Central memory CD8-positive, alpha-beta T cell (primary cell): ENCODE measurements around the gene PNMA5.
"Not testable (repeated sequence)": the region's sequence is repeated elsewhere in the genome, so short reads cannot be mapped to it uniquely, and the experiment has no call there.

Source experiments
- ATAC-seq: fragments of 150-1000 bp; cut with Tn5 transposase; replicated peaks from 2 replicates; pipeline ENCODE4 v1.10.0; 2022; ENCODE audit warnings: mild to moderate bottlenecking, moderate FRiP score, moderate number of reproducible peaks; ENCODE audit not compliant: poor library complexity, severe bottlenecking; ENCODE audit errors: extremely low read depth
- DNase-seq, 2 donors: peaks; one replicate each; pipeline ENCODE4 v3.0.0; 2021; ENCODE audit warnings: low spot score in 2 of 2
- H3K27ac Mint-ChIP-seq: one replicate; pipeline ENCODE4 v1.8.0; 2022; ENCODE audit warnings: low read depth, mild to moderate bottlenecking, moderate library complexity, mixed read lengths
- H3K27me3 Mint-ChIP-seq: one replicate; pipeline ENCODE4 v1.8.0; 2022; ENCODE audit warnings: mixed read lengths
- H3K36me3 Mint-ChIP-seq: one replicate; pipeline ENCODE4 v1.8.0; 2022; ENCODE audit warnings: mild to moderate bottlenecking, moderate library complexity, mixed read lengths; ENCODE audit not compliant: insufficient read depth
- H3K4me1 Mint-ChIP-seq: one replicate; pipeline ENCODE4 v1.8.0; 2022; ENCODE audit warnings: mixed read lengths
- H3K4me3 Mint-ChIP-seq: one replicate; pipeline ENCODE4 v1.8.0; 2022; ENCODE audit warnings: mild to moderate bottlenecking, moderate library complexity, mixed read lengths
- H3K9me3 Mint-ChIP-seq: one replicate; pipeline ENCODE4 v1.8.0; 2022; ENCODE audit warnings: mixed read lengths

The PNMA5 gene

GRCh38 chrX:152992115-152992514, 1.8 kb downstream of the PNMA5 start:
- DNase-seq, result no peak
- no peak for ATAC-seq
- Mint-ChIP-seq H3K27me3 (no peaks in the 10 kb centered on the region), H3K4me3 (no peak overlapping the region), H3K36me3 (no peaks in the 10 kb centered on the region), H3K9me3 (no peaks in the 10 kb centered on the region), H3K27ac (no peak overlapping the region), H3K4me1 (peaks cover 3% of the 10 kb centered on the region)

DNA sequence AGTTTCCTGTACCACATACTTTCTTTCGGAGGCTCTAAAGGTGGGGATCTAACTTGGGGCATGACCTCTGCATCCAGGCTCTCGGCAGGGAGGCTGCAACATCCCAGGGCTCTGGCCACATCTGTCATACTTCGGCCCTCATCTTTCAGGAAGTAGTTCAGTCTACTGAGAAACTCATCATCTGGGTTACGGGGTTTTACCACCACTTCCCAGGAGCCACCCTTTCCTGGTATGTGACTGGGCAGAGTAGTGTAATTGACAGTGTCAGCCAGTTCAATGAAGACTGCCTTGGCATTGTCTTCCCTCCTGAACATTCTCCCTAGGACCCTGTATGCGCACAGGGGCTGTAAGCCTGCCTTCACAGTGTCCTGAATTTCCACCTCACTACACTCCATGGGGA, 2.8 kb downstream of the PNMA5 start:
- Mint-ChIP-seq H3K4me1 (no peaks in the 10 kb centered on the region), H3K27me3 (no peaks in the 10 kb centered on the region), H3K27ac (no peak overlapping the region), H3K4me3 (peak overlapping the region; percentile 38), H3K9me3 (no peaks in the 10 kb centered on the region), H3K36me3 (no peaks in the 10 kb centered on the region)
- DNase-seq, result no peak
- ATAC-seq, result no peak

- Mint-ChIP-seq H3K9me3 (no peaks in the 10 kb centered on the region), H3K4me3 (no peak overlapping the region), H3K36me3 (no peaks in the 10 kb centered on the region), H3K27me3 (no peaks in the 10 kb centered on the region), H3K4me1 (no peaks in the 10 kb centered on the region), H3K27ac (no peak overlapping the region)
- DNase-seq (no peak), ATAC-seq (no peak)
Observed at GRCh38 chrX:152989292-152989658, 4.6 kb downstream of the PNMA5 start.

- H3K4me1 Mint-ChIP-seq, result no peaks in the 10 kb centered on the region
- no peaks in the 10 kb centered on the region for H3K27me3 Mint-ChIP-seq
- H3K27ac Mint-ChIP-seq, result no peak overlapping the region
- H3K36me3 Mint-ChIP-seq, result no peaks in the 10 kb centered on the region
- H3K4me3 Mint-ChIP-seq, result no peak overlapping the region
- DNase-seq (no peak), ATAC-seq (no peak)
- H3K9me3 Mint-ChIP-seq, result no peaks in the 10 kb centered on the region
Observed at GRCh38 chrX:152988536-152989291, 5.2 kb downstream of the PNMA5 start.

DNA sequence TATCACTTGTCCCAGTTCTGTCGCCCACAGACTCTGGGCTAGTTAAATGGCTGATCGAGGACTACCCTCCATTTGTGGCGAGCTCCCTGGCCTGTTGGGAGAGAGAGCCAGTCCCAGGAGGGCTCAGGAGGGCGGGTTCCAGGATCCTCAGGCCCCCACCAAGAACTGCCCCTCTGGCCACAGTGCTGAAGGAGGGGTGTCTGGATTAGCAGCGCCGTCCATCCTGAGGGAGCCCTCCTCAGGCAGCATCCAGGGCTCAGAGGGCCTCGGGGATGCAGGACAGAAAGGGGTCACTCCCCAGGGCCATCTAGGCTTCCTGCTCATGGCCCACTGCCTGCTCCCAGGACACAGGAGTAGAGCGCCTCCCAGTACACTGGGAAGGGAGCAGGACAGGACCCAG, 6.1 kb downstream of the PNMA5 start:
- H3K27ac Mint-ChIP-seq, result no peak overlapping the region
- no peaks in the 10 kb centered on the region for H3K27me3 Mint-ChIP-seq
- no peaks in the 10 kb centered on the region for H3K36me3 Mint-ChIP-seq
- H3K4me1 Mint-ChIP-seq, result no peaks in the 10 kb centered on the region
- DNase-seq, result no peak
- no peak for ATAC-seq
- no peak overlapping the region for H3K4me3 Mint-ChIP-seq
- H3K9me3 Mint-ChIP-seq, result no peaks in the 10 kb centered on the region

- not testable (repeated sequence) for H3K36me3 Mint-ChIP-seq, H3K4me3 Mint-ChIP-seq, ATAC-seq
Observed at GRCh38 chrX:152987156-152987555, 6.8 kb downstream of the PNMA5 start.

GRCh38 chrX:152985383-152985782, 8.5 kb downstream of the PNMA5 start:
- DNase-seq, H3K4me3 Mint-ChIP-seq, H3K9me3 Mint-ChIP-seq, H3K27ac Mint-ChIP-seq, H3K4me1 Mint-ChIP-seq, H3K27me3 Mint-ChIP-seq, H3K36me3 Mint-ChIP-seq, ATAC-seq: not testable (repeated sequence)

More at GRCh38 chrX:152987156-152987555, 6.8 kb downstream of the PNMA5 start:
- H3K27ac Mint-ChIP-seq, H3K9me3 Mint-ChIP-seq, H3K27me3 Mint-ChIP-seq, DNase-seq, H3K4me1 Mint-ChIP-seq: not testable (repeated sequence)

DNA sequence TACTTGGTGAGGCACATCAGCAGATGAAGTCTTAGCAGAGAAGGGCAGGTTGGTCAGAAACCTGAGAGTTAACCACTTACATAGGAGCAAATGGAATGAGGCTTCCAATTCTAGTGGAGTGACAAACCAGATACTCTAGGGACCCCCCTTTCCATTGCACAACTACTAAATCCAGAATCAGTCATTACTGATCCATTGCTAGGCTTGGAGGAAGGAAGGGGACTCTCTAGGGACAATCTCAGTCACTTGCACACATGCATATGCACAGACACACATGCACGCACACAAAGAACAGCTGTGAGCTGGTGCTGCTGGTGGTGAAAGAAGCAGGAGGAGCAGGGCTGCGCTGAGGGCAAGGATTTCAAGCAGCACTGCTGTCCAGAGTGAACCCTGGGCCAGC, 25.7 kb downstream of the PNMA5 start:
- no peak for ATAC-seq
- H3K27ac Mint-ChIP-seq, result no peak overlapping the region
- no peaks in the 10 kb centered on the region for H3K27me3 Mint-ChIP-seq
- H3K9me3 Mint-ChIP-seq, result no peaks in the 10 kb centered on the region
- no peaks in the 10 kb centered on the region for H3K4me1 Mint-ChIP-seq
- DNase-seq, result no peak
- no peak overlapping the region for H3K4me3 Mint-ChIP-seq
- H3K36me3 Mint-ChIP-seq, result peaks cover 2% of the 10 kb centered on the region

- Mint-ChIP-seq H3K4me3 (no peak overlapping the region), H3K4me1 (peaks cover 7% of the 10 kb centered on the region), H3K36me3 (peaks cover 7% of the 10 kb centered on the region), H3K27me3 (no peaks in the 10 kb centered on the region), H3K27ac (no peak overlapping the region), H3K9me3 (no peaks in the 10 kb centered on the region)
- ATAC-seq (no peak), DNase-seq (no peak)
Observed at GRCh38 chrX:152960115-152960514, 33.8 kb downstream of the PNMA5 start.

DNA sequence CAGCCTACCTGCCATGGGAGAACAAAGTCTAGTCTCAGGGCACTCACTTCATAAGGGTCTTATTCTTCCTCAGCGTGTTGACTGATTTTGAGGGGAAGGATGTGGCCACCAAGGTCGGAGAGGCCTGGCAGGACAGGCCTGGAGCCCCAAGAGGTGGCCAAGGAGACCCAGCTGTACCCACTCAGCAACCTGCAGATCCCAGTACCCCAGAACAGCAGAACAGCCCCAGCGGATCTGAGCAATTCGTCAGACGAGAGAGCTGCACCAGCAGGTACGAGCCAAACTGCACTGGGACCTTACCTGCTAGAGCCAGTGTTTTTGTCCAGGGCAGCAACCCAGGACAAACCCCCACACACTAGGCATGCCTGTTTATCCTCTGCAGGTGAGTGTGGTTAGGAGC, 34.3 kb downstream of the PNMA5 start:
- H3K36me3 Mint-ChIP-seq, result peaks cover 7% of the 10 kb centered on the region
- DNase-seq (no peak), ATAC-seq (no peak)
- no peaks in the 10 kb centered on the region for H3K9me3 Mint-ChIP-seq
- no peaks in the 10 kb centered on the region for H3K27me3 Mint-ChIP-seq
- H3K4me3 Mint-ChIP-seq, result no peak overlapping the region
- H3K27ac Mint-ChIP-seq, result no peak overlapping the region
- H3K4me1 Mint-ChIP-seq, result peaks cover 7% of the 10 kb centered on the region

DNA sequence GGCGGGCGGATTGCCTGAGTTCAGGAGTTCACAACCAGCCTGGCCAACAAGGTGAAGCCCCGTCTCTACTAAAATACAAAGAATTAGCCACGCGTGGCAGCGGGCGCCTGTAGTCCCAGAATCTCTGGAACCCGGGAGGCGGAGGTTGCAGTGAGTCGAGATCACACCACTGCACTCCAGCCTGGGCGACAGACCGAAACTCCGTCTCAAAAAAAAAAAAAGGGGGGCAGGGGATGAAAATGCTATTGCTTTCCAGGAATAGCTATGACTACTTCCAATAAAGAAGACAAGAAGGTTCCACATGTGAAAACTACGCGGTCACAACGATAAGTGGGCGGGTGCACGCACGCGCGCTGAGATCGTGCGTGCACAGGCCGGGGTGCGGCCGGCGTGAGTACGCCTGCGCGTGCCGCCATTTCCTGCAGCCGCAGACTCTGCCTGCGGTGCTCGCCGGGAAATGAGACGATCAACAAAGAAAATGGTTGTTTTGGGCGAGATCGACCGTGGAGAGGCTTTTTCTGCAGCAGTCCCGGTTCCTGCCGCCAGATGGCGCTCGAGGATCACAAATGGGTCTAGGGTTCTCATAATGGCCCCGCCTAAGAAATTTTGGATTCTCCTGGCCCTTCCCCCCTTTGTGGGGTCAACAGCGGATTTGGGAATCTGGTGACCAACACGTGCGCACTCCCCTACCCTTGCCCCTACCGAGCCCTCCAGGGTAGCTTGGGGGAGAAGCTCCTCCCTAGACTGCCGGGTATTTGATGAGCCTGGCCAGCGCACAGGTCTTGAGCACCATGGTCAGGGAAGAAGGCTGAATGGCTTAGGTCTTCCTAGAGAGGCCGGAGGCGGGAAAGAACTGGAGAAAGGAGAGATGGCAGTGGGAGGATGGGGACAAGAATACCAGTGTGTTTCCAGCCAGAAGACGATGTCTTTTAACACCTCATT, 35.1 kb downstream of the PNMA5 start:
- Mint-ChIP-seq H3K4me3 (peak overlapping the region; percentile 71), H3K4me1 (peaks cover 7% of the 10 kb centered on the region), H3K36me3 (peaks cover 7% of the 10 kb centered on the region), H3K9me3 (no peaks in the 10 kb centered on the region), H3K27ac (peak overlapping the region; percentile 88), H3K27me3 (no peaks in the 10 kb centered on the region)
- DNase-seq (peak; percentile 88 to 89), ATAC-seq (peak; percentile 97)

GRCh38 chrX:152958047-152958446, 35.9 kb downstream of the PNMA5 start:
- no peak for DNase-seq
- Mint-ChIP-seq H3K4me1 (peaks cover 7% of the 10 kb centered on the region), H3K27me3 (no peaks in the 10 kb centered on the region), H3K36me3 (peaks cover 7% of the 10 kb centered on the region), H3K9me3 (no peaks in the 10 kb centered on the region), H3K4me3 (peak overlapping the region; percentile 71), H3K27ac (peak overlapping the region; percentile 88)
- no peak for ATAC-seq

DNA sequence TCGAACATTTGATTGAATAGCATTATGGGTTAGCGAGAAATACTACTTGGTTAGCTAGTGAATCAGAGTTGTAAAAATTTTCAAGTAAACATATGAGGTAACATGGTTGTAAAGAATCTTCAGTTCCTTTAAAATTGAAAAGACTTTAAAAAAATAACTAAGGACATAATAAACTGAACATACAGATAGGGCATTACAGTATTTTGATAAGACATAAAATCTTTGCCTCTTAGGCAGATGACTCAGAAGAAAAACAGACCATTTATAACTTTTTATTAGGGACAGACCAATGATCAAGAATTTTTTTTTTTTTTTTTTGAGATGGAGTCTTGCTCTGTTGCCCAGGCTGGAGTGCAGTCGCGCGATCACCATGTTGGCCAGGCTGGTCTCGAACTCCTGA, 43.1 kb downstream of the PNMA5 start:
- ATAC-seq, result no peak
- Mint-ChIP-seq H3K36me3 (no peaks in the 10 kb centered on the region), H3K4me3 (no peak overlapping the region)

More for the DNA sequence above, 43.1 kb downstream of the PNMA5 start:
- H3K27ac Mint-ChIP-seq, result no peak overlapping the region
- no peak for DNase-seq
- H3K27me3 Mint-ChIP-seq, result no peaks in the 10 kb centered on the region
- no peaks in the 10 kb centered on the region for H3K4me1 Mint-ChIP-seq
- H3K9me3 Mint-ChIP-seq, result no peaks in the 10 kb centered on the region
